SK-N-SH (cell line): ENCODE data around the gene CDK5. TPM values are rescaled to one million over a fixed set of nuclear protein-coding genes. Genes with fewer than 3 reads are reported as not detected.

ENCODE experiments used
- CTCF ChIA-PET: fragments of 300-600, 350-600 bp; formaldehyde crosslinking; extraction: SDS; loops from one replicate; lab custom pipeline; 2021; lab: Yijun Ruan, JAX
- POLR2A ChIA-PET: fragments of 350-600 bp; sonication (Branson Sonifier 250); formaldehyde crosslinking; extraction: SDS; loops from one replicate; lab custom pipeline; 2020; ENCODE audit warnings: antibody characterized with exemption, inconsistent platforms; lab: Yijun Ruan, JAX
- DNase-seq: peaks from one replicate; pipeline ENCODE4 v3.0.0; 2012
- H2AFZ ChIP-seq: fragments of 200-600 bp; sonication (generic); 2 replicates; pipeline ENCODE4 v1.8.1; 2016; ENCODE audit warnings: antibody characterized with exemption, mild to moderate bottlenecking, low read depth
- H3F3A ChIP-seq: fragments of 200-600 bp; sonication (generic); replicated peaks from 2 replicates; pipeline ENCODE3; 2016; ENCODE audit warnings: antibody characterized with exemption, mild to moderate bottlenecking; ENCODE audit not compliant: insufficient read depth
- H3K27ac ChIP-seq, 2 experiments: fragments of 200-500 bp in 1 of 2; fragments of 200-600 bp in 1 of 2; sonication (Bioruptor generic) in 1 of 2; sonication (generic), shearing (Covaris generic) in 1 of 2; 2 replicates each; pipeline versions ENCODE4 v1.5.1 to v1.6.1; 2014 to 2016; ENCODE audit warnings: low read depth in 2 of 2, inconsistent platforms in 1 of 2, low read length in 1 of 2, mild to moderate bottlenecking in 1 of 2, mixed read lengths in 1 of 2
- H3K27me3 ChIP-seq: fragments of 200-600 bp; sonication (generic), shearing (Covaris generic); 2 replicates; pipeline ENCODE4 v1.6.1; 2016; ENCODE audit warnings: mixed run types; ENCODE audit not compliant: insufficient read depth
- H3K36me3 ChIP-seq, 2 experiments: fragments of 200-500 bp in 1 of 2; fragments of 200-600 bp in 1 of 2; sonication (Bioruptor generic) in 1 of 2; sonication (generic) in 1 of 2; replicated peaks in 1 of 2; 2 replicates each; pipeline versions ENCODE3 to v1.5.1; 2014 to 2016; ENCODE audit warnings: low read length in 1 of 2, mild to moderate bottlenecking in 1 of 2; ENCODE audit not compliant: insufficient read depth in 2 of 2, control insufficient read depth in 1 of 2
- H3K4me1 ChIP-seq, 2 experiments: fragments of 200-500 bp in 1 of 2; fragments of 200-600 bp in 1 of 2; sonication (Bioruptor generic) in 1 of 2; sonication (generic), shearing (Covaris generic) in 1 of 2; 2 replicates each; pipeline versions ENCODE4 v1.5.1 to v1.6.1; 2014 to 2016; ENCODE audit warnings: low read depth in 1 of 2, low read length in 1 of 2, mixed run types in 1 of 2; ENCODE audit not compliant: insufficient read depth in 2 of 2, control insufficient read depth in 1 of 2
- H3K4me2 ChIP-seq: fragments of 200-600 bp; sonication (generic), shearing (Covaris generic); 2 replicates; pipeline ENCODE4 v1.6.1; 2017; ENCODE audit warnings: mixed run types
- H3K4me3 ChIP-seq, 2 experiments: fragments of 200-500 bp in 1 of 2; fragments of 200-600 bp in 1 of 2; sonication (Bioruptor generic) in 1 of 2; sonication (generic), shearing (Covaris generic) in 1 of 2; 2 replicates each; pipeline versions ENCODE4 v1.5.1 to v1.8.1; 2014 to 2016; ENCODE audit warnings: low read depth in 2 of 2, inconsistent platforms in 1 of 2, low read length in 1 of 2, mild to moderate bottlenecking in 1 of 2, mixed read lengths in 1 of 2, moderate library complexity in 1 of 2
- H3K79me2 ChIP-seq: fragments of 200-600 bp; sonication (generic); 2 replicates; pipeline ENCODE4 v1.8.1; 2017; ENCODE audit warnings: mild to moderate bottlenecking; ENCODE audit not compliant: insufficient read depth
- H3K9ac ChIP-seq: fragments of 200-600 bp; sonication (generic); 2 replicates; pipeline ENCODE4 v1.6.1; 2017; ENCODE audit warnings: mixed run types
- H3K9me2 ChIP-seq: fragments of 200-600 bp; sonication (generic); 2 replicates; pipeline ENCODE4 v1.6.1; 2017; ENCODE audit warnings: mixed run types
- H3K9me3 ChIP-seq: fragments of 200-600 bp; sonication (generic); 2 replicates; pipeline ENCODE4 v1.6.1; 2017; ENCODE audit warnings: mixed run types, mild to moderate bottlenecking, moderate library complexity
- H4K20me1 ChIP-seq: fragments of 200-600 bp; sonication (generic); 2 replicates; pipeline ENCODE4 v1.6.1; 2017; ENCODE audit warnings: mild to moderate bottlenecking, mixed run types; ENCODE audit not compliant: insufficient read depth
- CHD2 ChIP-seq: fragments of 150-350 bp; IDR thresholded peaks from 2 replicates; pipeline ENCODE4 v1.6.1; 2018; ENCODE audit warnings: low read length; ENCODE audit not compliant: partially characterized antibody
- ELF1 ChIP-seq: IDR thresholded peaks from 2 replicates; pipeline ENCODE4 v1.4.0; 2012
- FOXJ3 ChIP-seq: sonication (generic); formaldehyde crosslinking; IDR thresholded peaks from 2 replicates; pipeline ENCODE4 v1.5.1; 2020; ENCODE audit warnings: mild to moderate bottlenecking, missing genetic modification reagents
- FOXM1 ChIP-seq: IDR thresholded peaks from 2 replicates; pipeline ENCODE4 v1.4.0; 2012; ENCODE audit warnings: low read depth, mild to moderate bottlenecking
- RAD21 ChIP-seq: IDR thresholded peaks from 2 replicates; pipeline ENCODE4 v1.6.1; 2012; ENCODE audit warnings: mild to moderate bottlenecking, low read length
- RXRA ChIP-seq: IDR thresholded peaks from 2 replicates; pipeline ENCODE4 v1.4.0; 2012; ENCODE audit warnings: low read depth, mild to moderate bottlenecking, borderline replicate concordance
- SIN3A ChIP-seq: IDR thresholded peaks from 2 replicates; pipeline ENCODE4 v1.6.1; 2012; ENCODE audit warnings: low read depth, mild to moderate bottlenecking, low read length, moderate library complexity, borderline replicate concordance
- TCF12 ChIP-seq: IDR thresholded peaks from 2 replicates; pipeline ENCODE4 v1.4.0; 2012
- TEAD4 ChIP-seq: IDR thresholded peaks from 2 replicates; pipeline ENCODE4 v1.4.0; 2012; ENCODE audit warnings: mild to moderate bottlenecking, borderline replicate concordance; ENCODE audit not compliant: insufficient read depth
- YY1 ChIP-seq: IDR thresholded peaks from 2 replicates; pipeline ENCODE4 v1.4.0; 2012; ENCODE audit warnings: low read depth, mild to moderate bottlenecking
- ZBTB33 ChIP-seq: IDR thresholded peaks from 2 replicates; pipeline ENCODE4 v1.4.0; 2012; ENCODE audit warnings: low read depth, borderline replicate concordance
- WGBS: methylation state at CpG from one replicate; pipeline ENCODE4 v1.1.6; 2017; ENCODE audit warnings: low lambda C conversion rate; 5-methylcytosine and 5-hydroxymethylcytosine counted together
- polyA plus RNA-seq, 3 experiments: library from polyadenylated mRNA; depleted of rRNA; stranded (reverse); fragments of >200 nt; gene quantifications; 2 replicates each; pipeline ENCODE4 v1.2.3, GENCODE V29; 2012
- TF ChIP-seq, protein P1 (sequence below): fragments of 150-350 bp; IDR thresholded peaks from 2 replicates; pipeline ENCODE4 v1.6.1; 2017; ENCODE audit warnings: antibody characterized with exemption, low read length, low read depth, borderline replicate concordance
- TF ChIP-seq, protein P2 (sequence below): fragments of 150-350 bp; IDR thresholded peaks from 2 replicates; pipeline ENCODE4 v1.6.1; 2016; ENCODE audit warnings: mild to moderate bottlenecking, low read depth, low read length

Gene CDK5
- polyA plus RNA-seq, 1 of the 3 experiments (the other 2 are of a cell fraction), result 125 TPM

DNA sequence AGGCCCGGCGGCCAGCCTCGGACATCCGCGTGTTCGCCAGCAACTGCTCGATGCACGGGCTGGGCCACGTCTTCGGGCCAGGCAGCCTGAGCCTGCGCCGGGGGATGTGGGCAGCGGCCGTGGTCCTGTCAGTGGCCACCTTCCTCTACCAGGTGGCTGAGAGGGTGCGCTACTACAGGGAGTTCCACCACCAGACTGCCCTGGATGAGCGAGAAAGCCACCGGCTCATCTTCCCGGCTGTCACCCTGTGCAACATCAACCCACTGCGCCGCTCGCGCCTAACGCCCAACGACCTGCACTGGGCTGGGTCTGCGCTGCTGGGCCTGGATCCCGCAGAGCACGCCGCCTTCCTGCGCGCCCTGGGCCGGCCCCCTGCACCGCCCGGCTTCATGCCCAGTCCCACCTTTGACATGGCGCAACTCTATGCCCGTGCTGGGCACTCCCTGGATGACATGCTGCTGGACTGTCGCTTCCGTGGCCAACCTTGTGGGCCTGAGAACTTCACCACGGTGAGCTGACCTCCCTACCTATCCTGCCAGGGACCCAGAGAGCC lies 8.7 kb downstream of the CDK5 start:
- H3F3A ChIP-seq, result peaks cover 17% of the 10 kb centered on the region
- H4K20me1 ChIP-seq, result no peaks in the 10 kb centered on the region
- no peaks in the 10 kb centered on the region for H3K9me2 ChIP-seq
- no peaks in the 10 kb centered on the region for H3K79me2 ChIP-seq
- CTCF ChIA-PET, result interaction anchor here (0.8 to 1.8 kb wide), 6 partner anchors 9 to 62 kb away, joined by 3 to 7 read pairs (median 4); partner anchors contain the start of genes CDK5 and SLC4A2
- no peak for DNase-seq
- no peak overlapping the region for H2AFZ ChIP-seq
- peaks cover 13 to 41% of the 10 kb centered on the region in 2 experiments for H3K4me1 ChIP-seq
- H3K9me3 ChIP-seq, result no peaks in the 10 kb centered on the region
- POLR2A ChIA-PET, result interaction anchor here (1.0 kb wide), 1 partner anchor 10 kb away, joined by 5 read pairs; no protein-coding TSS in a partner anchor
- TF ChIP-seq TEAD4 (no peak), RAD21 (no peak), ELF1 (no peak), YY1 (no peak), SIN3A (no peak), CHD2 (no peak), ZBTB33 (no peak), FOXJ3 (CRISPR knock-in tag) (no peak), FOXM1 (no peak), RXRA (no peak), TCF12 (no peak)
- TF ChIP-seq, protein P1, sequence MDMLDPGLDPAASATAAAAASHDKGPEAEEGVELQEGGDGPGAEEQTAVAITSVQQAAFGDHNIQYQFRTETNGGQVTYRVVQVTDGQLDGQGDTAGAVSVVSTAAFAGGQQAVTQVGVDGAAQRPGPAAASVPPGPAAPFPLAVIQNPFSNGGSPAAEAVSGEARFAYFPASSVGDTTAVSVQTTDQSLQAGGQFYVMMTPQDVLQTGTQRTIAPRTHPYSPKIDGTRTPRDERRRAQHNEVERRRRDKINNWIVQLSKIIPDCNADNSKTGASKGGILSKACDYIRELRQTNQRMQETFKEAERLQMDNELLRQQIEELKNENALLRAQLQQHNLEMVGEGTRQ, result no peak
- TF ChIP-seq, protein P2, sequence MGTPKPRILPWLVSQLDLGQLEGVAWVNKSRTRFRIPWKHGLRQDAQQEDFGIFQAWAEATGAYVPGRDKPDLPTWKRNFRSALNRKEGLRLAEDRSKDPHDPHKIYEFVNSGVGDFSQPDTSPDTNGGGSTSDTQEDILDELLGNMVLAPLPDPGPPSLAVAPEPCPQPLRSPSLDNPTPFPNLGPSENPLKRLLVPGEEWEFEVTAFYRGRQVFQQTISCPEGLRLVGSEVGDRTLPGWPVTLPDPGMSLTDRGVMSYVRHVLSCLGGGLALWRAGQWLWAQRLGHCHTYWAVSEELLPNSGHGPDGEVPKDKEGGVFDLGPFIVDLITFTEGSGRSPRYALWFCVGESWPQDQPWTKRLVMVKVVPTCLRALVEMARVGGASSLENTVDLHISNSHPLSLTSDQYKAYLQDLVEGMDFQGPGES, result no peak
- no peak overlapping the region for H3K4me2 ChIP-seq
- no peak overlapping the region for H3K27ac ChIP-seq
- WGBS, result 96% methylated on average over 26 of the region's 38 CpGs
- H3K36me3 ChIP-seq, result peaks cover 4 to 28% of the 10 kb centered on the region in 2 experiments
- no peak overlapping the region for H3K4me3 ChIP-seq
- no peak overlapping the region for H3K9ac ChIP-seq
- H3K27me3 ChIP-seq, result no peaks in the 10 kb centered on the region
